ENCODE results near the gene AHCYL2. TPM values are rescaled to one million over a fixed set of nuclear protein-coding genes. Genes with fewer than 3 reads are reported as not detected.

The AHCYL2 gene
- total and polyA plus RNA-seq, 4 donors, result 7.9 to 19.9 (median 10.9) TPM

GRCh38 chr7:129383542-129384132 lies 158.8 kb downstream of the AHCYL2 start:
- intact Hi-C loops (cut with DNase I), result no loop called here
- Histone ChIP-seq H3K27me3 (ENCODE audit: control insufficient read depth in 1 of 2, insufficient read depth in 2 of 2, low read length in 1 of 2) (no peaks in the 10 kb centered on the region), H3K36me3 (ENCODE audit: control insufficient read depth in 1 of 2, insufficient read depth in 2 of 2, low read length in 1 of 2) (peaks cover 0 to 2% of the 10 kb centered on the region in 2 donors), H3K9me3 (ENCODE audit: control insufficient read depth, low read length) (no peaks in the 10 kb centered on the region), H3K4me1 (ENCODE audit: control insufficient read depth in 1 of 2, insufficient read depth in 2 of 2, low read length in 2 of 2) (no peaks in the 10 kb centered on the region), H3K4me3 (ENCODE audit: low read length in 2 of 2) (no peak overlapping the region), H3K27ac (ENCODE audit: low read depth in 1 of 2, low read length in 2 of 2) (no peak overlapping the region)
- WGBS, 2 donors, result 61 to 82% methylated on average over 3 of the region's 3 CpGs
- ATAC-seq (ENCODE audit: low FRiP score) (no peak), DNase-seq (no peak)

DNA sequence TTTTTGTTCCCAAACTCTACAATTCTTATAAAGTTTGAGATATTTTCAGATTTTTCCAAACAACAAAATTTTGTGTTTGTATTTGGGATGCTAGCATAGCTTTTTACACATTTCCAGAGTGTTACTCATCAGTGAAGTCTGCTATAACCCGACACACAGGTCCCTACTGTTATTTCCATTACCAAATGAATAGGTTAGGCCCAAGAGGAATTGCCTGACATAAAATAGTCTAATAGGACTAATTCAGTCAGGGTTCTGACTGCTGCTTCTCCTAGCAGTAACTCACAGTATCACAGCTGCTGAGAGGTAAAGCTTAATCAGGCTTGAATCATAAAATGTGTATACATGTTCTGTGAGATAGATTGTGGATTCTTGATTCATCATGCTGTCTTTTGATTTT lies 160.3 kb downstream of the AHCYL2 start:
- ATAC-seq (ENCODE audit: low FRiP score) (no peak), DNase-seq (no peak)
- H3K27ac ChIP-seq (ENCODE audit: low read depth in 1 of 2, low read length in 2 of 2), result no peak overlapping the region
- H3K27me3 ChIP-seq (ENCODE audit: control insufficient read depth in 1 of 2, insufficient read depth in 2 of 2, low read length in 1 of 2), result no peaks in the 10 kb centered on the region
- H3K9me3 ChIP-seq (ENCODE audit: control insufficient read depth, low read length), result no peaks in the 10 kb centered on the region
- intact Hi-C loops (cut with DNase I), result no loop called here
- H3K4me1 ChIP-seq (ENCODE audit: control insufficient read depth in 1 of 2, insufficient read depth in 2 of 2, low read length in 2 of 2), result no peaks in the 10 kb centered on the region
- no peak overlapping the region for H3K4me3 ChIP-seq (ENCODE audit: low read length in 2 of 2)
- peaks cover 0 to under 1% of the 10 kb centered on the region in 2 donors for H3K36me3 ChIP-seq (ENCODE audit: control insufficient read depth in 1 of 2, insufficient read depth in 2 of 2, low read length in 1 of 2)
- 84 to 93% methylated on average over 1 of the region's 1 CpG for WGBS, 2 donors

GRCh38 chr7:129385598-129385997 lies 160.8 kb downstream of the AHCYL2 start:
- Histone ChIP-seq H3K36me3 (ENCODE audit: control insufficient read depth in 1 of 2, insufficient read depth in 2 of 2, low read length in 1 of 2) (no peaks in the 10 kb centered on the region), H3K4me3 (ENCODE audit: low read length in 2 of 2) (no peak overlapping the region), H3K27ac (ENCODE audit: low read depth in 1 of 2, low read length in 2 of 2) (no peak overlapping the region), H3K9me3 (ENCODE audit: control insufficient read depth, low read length) (no peaks in the 10 kb centered on the region), H3K27me3 (ENCODE audit: control insufficient read depth in 1 of 2, insufficient read depth in 2 of 2, low read length in 1 of 2) (no peaks in the 10 kb centered on the region), H3K4me1 (ENCODE audit: control insufficient read depth in 1 of 2, insufficient read depth in 2 of 2, low read length in 2 of 2) (no peaks in the 10 kb centered on the region)
- ATAC-seq (ENCODE audit: low FRiP score) (no peak), DNase-seq (no peak)
- 95 to 96% methylated on average over 4 of the region's 4 CpGs for WGBS, 2 donors
- intact Hi-C loops (cut with DNase I), result no loop called here

- Histone ChIP-seq H3K27me3 (ENCODE audit: control insufficient read depth in 1 of 2, insufficient read depth in 2 of 2, low read length in 1 of 2) (no peaks in the 10 kb centered on the region), H3K4me3 (ENCODE audit: low read length in 2 of 2) (no peak overlapping the region), H3K27ac (ENCODE audit: low read depth in 1 of 2, low read length in 2 of 2) (no peak overlapping the region), H3K9me3 (ENCODE audit: control insufficient read depth, low read length) (no peaks in the 10 kb centered on the region), H3K4me1 (ENCODE audit: control insufficient read depth in 1 of 2, insufficient read depth in 2 of 2, low read length in 2 of 2) (no peaks in the 10 kb centered on the region), H3K36me3 (ENCODE audit: control insufficient read depth in 1 of 2, insufficient read depth in 2 of 2, low read length in 1 of 2) (no peaks in the 10 kb centered on the region)
- intact Hi-C loops (cut with DNase I), result no loop called here
- DNase-seq (no peak), ATAC-seq (ENCODE audit: low FRiP score) (no peak)
Observed at GRCh38 chr7:129386506-129386905, 161.7 kb downstream of the AHCYL2 start.

DNA sequence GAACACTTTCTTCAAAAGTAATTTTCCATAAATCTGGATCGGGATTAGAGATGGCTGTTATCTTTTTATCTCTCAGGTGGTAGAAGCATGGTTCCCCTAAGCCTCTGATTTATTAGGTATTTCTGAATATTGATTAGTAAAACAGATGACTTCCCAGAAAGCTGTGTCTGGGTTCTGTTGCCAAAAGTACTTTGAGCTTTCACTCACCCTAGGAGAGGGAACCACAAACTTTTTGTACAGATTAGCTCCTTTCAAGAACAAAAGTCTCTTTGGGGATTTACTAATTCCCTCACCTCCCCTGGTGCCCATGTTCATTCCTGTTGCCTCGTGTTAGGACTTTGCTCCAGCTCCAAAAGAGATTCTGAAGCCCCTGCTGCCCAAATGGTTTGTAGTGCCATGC lies 162.7 kb downstream of the AHCYL2 start:
- H3K27ac ChIP-seq (ENCODE audit: low read depth in 1 of 2, low read length in 2 of 2), result no peak overlapping the region
- H3K9me3 ChIP-seq (ENCODE audit: control insufficient read depth, low read length), result no peaks in the 10 kb centered on the region
- intact Hi-C loops (cut with DNase I), result no loop called here
- H3K4me1 ChIP-seq (ENCODE audit: control insufficient read depth in 1 of 2, insufficient read depth in 2 of 2, low read length in 2 of 2), result no peaks in the 10 kb centered on the region
- DNase-seq, result no peak
- H3K27me3 ChIP-seq (ENCODE audit: control insufficient read depth in 1 of 2, insufficient read depth in 2 of 2, low read length in 1 of 2), result no peaks in the 10 kb centered on the region
- H3K36me3 ChIP-seq (ENCODE audit: control insufficient read depth in 1 of 2, insufficient read depth in 2 of 2, low read length in 1 of 2), result no peaks in the 10 kb centered on the region
- H3K4me3 ChIP-seq (ENCODE audit: low read length in 2 of 2), result no peak overlapping the region
- ATAC-seq (ENCODE audit: low FRiP score), result no peak
- 82 to 84% methylated on average over 2 of the region's 2 CpGs for WGBS, 2 donors

DNA sequence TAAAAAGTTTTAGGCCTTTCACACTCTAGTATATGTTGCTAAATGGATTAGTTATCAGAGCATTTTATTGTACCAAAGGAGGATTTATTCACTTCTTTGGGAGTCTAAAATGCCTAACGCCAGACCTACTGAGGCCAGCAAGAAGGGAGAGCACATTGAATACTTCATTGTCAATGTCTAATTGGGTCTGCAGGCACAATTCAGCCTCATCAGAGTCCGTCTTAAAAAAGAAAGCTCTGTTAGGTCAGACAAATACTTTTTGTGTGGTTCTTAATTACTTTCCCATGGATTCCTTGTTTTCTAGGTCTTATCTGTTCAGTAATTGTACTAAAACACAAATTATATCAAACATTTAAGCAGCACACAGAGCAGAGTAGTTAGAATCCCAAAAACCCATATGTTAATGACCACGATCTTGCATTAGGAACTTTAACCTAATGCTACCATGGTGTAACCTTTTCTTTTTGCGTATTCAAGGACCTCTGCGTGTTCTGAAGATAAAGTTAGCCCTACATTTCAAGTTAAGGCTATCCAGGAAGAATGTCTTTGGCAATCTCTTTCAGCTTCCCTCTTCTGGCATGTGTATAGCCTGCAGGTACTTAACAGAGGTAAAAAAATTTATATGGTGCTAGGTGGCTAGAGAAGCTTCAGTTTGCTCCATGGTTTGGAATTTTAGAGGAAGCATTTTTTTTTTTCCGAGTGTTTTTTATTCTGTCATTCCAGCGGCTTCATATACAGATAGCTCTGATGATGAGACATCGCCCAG lies 163.7 kb downstream of the AHCYL2 start:
- 94 to 95% methylated on average over 8 of the region's 8 CpGs for WGBS, 2 donors
- no peaks in the 10 kb centered on the region for H3K27me3 ChIP-seq (ENCODE audit: control insufficient read depth in 1 of 2, insufficient read depth in 2 of 2, low read length in 1 of 2)
- H3K4me3 ChIP-seq (ENCODE audit: low read length in 2 of 2), result no peak overlapping the region
- ATAC-seq (ENCODE audit: low FRiP score) (no peak), DNase-seq (no peak)
- no peaks in the 10 kb centered on the region for H3K9me3 ChIP-seq (ENCODE audit: control insufficient read depth, low read length)
- intact Hi-C loops (cut with DNase I), result no loop called here
- H3K36me3 ChIP-seq (ENCODE audit: control insufficient read depth in 1 of 2, insufficient read depth in 2 of 2, low read length in 1 of 2), result no peaks in the 10 kb centered on the region
- no peaks in the 10 kb centered on the region for H3K4me1 ChIP-seq (ENCODE audit: control insufficient read depth in 1 of 2, insufficient read depth in 2 of 2, low read length in 2 of 2)
- no peak overlapping the region for H3K27ac ChIP-seq (ENCODE audit: low read depth in 1 of 2, low read length in 2 of 2)

GRCh38 chr7:129389829-129390228 lies 165.0 kb downstream of the AHCYL2 start:
- Histone ChIP-seq H3K4me3 (ENCODE audit: low read length in 2 of 2) (no peak overlapping the region), H3K4me1 (ENCODE audit: control insufficient read depth in 1 of 2, insufficient read depth in 2 of 2, low read length in 2 of 2) (no peaks in the 10 kb centered on the region), H3K9me3 (ENCODE audit: control insufficient read depth, low read length) (no peaks in the 10 kb centered on the region), H3K27ac (ENCODE audit: low read depth in 1 of 2, low read length in 2 of 2) (no peak overlapping the region), H3K36me3 (ENCODE audit: control insufficient read depth in 1 of 2, insufficient read depth in 2 of 2, low read length in 1 of 2) (no peaks in the 10 kb centered on the region), H3K27me3 (ENCODE audit: control insufficient read depth in 1 of 2, insufficient read depth in 2 of 2, low read length in 1 of 2) (no peaks in the 10 kb centered on the region)
- DNase-seq (no peak), ATAC-seq (ENCODE audit: low FRiP score) (no peak)
- WGBS, 2 donors, result 70 to 78% methylated on average over 1 of the region's 1 CpG
- intact Hi-C loops (cut with DNase I), result no loop called here

GRCh38 chr7:129390314-129390713 lies 165.5 kb downstream of the AHCYL2 start:
- ATAC-seq (ENCODE audit: low FRiP score) (no peak), DNase-seq (no peak)
- H3K4me3 ChIP-seq (ENCODE audit: low read length in 2 of 2), result no peak overlapping the region
- no peak overlapping the region for H3K27ac ChIP-seq (ENCODE audit: low read depth in 1 of 2, low read length in 2 of 2)
- intact Hi-C loops (cut with DNase I), result no loop called here
- H3K27me3 ChIP-seq (ENCODE audit: control insufficient read depth in 1 of 2, insufficient read depth in 2 of 2, low read length in 1 of 2), result no peaks in the 10 kb centered on the region
- H3K9me3 ChIP-seq (ENCODE audit: control insufficient read depth, low read length), result no peaks in the 10 kb centered on the region
- no peaks in the 10 kb centered on the region for H3K4me1 ChIP-seq (ENCODE audit: control insufficient read depth in 1 of 2, insufficient read depth in 2 of 2, low read length in 2 of 2)
- H3K36me3 ChIP-seq (ENCODE audit: control insufficient read depth in 1 of 2, insufficient read depth in 2 of 2, low read length in 1 of 2), result no peaks in the 10 kb centered on the region

DNA sequence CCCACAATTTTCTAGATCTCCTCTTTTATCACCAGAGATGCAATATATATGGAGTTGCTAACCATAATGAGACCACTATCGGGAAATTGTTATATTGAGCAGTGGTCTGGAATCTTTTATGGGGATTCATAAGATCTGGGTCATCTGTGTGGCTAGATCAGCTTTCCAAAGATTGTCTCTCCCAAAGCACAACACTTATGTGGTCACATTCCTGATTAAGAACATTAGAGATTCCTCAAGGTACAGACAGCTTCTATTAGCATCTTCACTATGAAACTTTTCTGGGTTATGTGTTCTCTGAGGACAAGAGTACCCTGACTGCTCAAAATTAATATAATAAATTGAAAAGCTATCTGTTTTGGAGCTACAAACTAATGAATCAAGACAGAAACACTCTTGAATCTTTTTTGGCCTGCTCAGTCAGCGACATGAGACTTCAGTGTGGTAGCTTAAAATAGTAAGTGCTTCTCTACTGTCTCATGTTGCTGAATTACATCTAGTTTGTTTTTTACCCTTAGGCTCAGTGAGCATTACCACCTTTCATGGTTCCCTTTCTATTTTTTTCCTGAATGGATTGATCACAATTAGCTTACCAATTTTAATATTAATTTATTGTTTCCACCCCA lies 166.8 kb downstream of the AHCYL2 start:
- no peak overlapping the region for H3K27ac ChIP-seq (ENCODE audit: low read depth in 1 of 2, low read length in 2 of 2)
- H3K36me3 ChIP-seq (ENCODE audit: control insufficient read depth in 1 of 2, insufficient read depth in 2 of 2, low read length in 1 of 2), result no peaks in the 10 kb centered on the region
- ATAC-seq (ENCODE audit: low FRiP score) (no peak), DNase-seq (no peak)
- H3K4me3 ChIP-seq (ENCODE audit: low read length in 2 of 2), result no peak overlapping the region
- H3K4me1 ChIP-seq (ENCODE audit: control insufficient read depth in 1 of 2, insufficient read depth in 2 of 2, low read length in 2 of 2), result no peaks in the 10 kb centered on the region
- intact Hi-C loops (cut with DNase I), result no loop called here
- H3K9me3 ChIP-seq (ENCODE audit: control insufficient read depth, low read length), result no peaks in the 10 kb centered on the region
- H3K27me3 ChIP-seq (ENCODE audit: control insufficient read depth in 1 of 2, insufficient read depth in 2 of 2, low read length in 1 of 2), result no peaks in the 10 kb centered on the region
- 84% methylated on average over 2 of the region's 2 CpGs for WGBS, 2 donors

All from aorta (tissue), 5 donors.